ENCODE results near the gene LY6G6F. TPM values are rescaled to one million over a fixed set of nuclear protein-coding genes. Genes with fewer than 3 reads are reported as not detected.

LY6G6F gene
- total and polyA plus RNA-seq, 2 of the 13 experiments (the other 11 are each of a cell fraction or from before 2014, with no cell fraction given) = not detected

DNA sequence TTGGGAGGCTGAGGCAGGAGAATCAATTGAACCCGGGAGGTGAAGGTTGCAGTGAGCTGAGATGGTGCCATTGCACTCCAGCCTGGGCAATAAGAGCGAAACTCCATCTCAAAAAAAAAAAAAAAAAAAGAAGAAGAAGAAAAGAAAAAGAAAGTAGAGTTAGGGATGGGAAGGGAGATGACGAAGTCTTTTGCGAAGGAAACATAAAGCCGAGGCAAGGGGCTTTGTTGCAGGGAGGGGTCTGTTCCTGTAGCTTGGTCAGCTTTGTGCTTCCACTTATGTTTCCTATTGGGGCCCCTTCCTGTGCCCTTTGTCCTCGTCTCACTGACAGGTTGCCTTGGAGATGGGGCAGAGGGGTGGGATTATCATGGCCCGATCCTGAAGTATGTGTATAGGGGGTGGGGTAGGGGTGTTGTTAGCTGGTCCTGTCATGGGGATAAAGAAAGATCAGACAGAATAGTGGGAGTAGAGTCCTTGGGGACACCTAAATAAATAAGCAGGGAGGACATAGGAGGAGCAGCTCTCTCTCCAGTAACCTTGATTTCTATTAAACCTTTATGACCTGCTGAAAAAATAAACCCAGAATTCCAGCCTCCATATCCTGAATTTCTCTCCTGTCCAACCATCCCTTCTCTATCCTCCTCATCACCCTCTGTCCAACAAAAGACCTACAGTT is 30.8 kb downstream of the LY6G6F start (continued):
- peak; percentile 73; the same call in 1 of the 2 replicates for TF ChIP-seq SOX5 (CRISPR knock-in tag; IDR thresholded peaks at IDR 0.05; ENCODE audit: borderline replicate concordance)
- no peak for TF ChIP-seq SNRNP70 (IDR thresholded peaks at IDR 0.05; ENCODE audit: low read depth, low read length)
- TF ChIP-seq, protein P1, sequence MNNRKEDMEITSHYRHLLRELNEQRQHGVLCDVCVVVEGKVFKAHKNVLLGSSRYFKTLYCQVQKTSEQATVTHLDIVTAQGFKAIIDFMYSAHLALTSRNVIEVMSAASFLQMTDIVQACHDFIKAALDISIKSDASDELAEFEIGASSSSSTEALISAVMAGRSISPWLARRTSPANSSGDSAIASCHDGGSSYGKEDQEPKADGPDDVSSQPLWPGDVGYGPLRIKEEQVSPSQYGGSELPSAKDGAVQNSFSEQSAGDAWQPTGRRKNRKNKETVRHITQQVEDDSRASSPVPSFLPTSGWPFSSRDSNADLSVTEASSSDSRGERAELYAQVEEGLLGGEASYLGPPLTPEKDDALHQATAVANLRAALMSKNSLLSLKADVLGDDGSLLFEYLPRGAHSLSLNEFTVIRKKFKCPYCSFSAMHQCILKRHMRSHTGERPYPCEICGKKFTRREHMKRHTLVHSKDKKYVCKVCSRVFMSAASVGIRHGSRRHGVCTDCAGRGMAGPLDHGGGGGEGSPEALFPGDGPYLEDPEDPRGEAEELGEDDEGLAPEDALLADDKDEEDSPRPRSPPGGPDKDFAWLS (CRISPR knock-in tag; IDR thresholded peaks at IDR 0.05; ENCODE audit: borderline replicate concordance) = no peak
- peak; percentile 83 to 94; a peak in 3 of 4 replicates for TF ChIP-seq EP300 (IDR thresholded peaks at IDR 0.05; ENCODE audit: low read depth in 2 of 2, low read length in 2 of 2)
- TF ChIP-seq EP300 (CRISPR knock-in tag; IDR thresholded peaks at IDR 0.05; ENCODE audit: borderline replicate concordance) = peak; percentile 90
- no peak; the same call in 1 of the 2 replicates for TF ChIP-seq MTF1 (CRISPR knock-in tag; IDR thresholded peaks at IDR 0.05)
- TF ChIP-seq CBX2 (IDR thresholded peaks at IDR 0.05; ENCODE audit: low read depth, low read length) = no peak
- TF ChIP-seq CBX2 (CRISPR knock-in tag; IDR thresholded peaks at IDR 0.05; ENCODE audit: low read depth) = no peak
- TF ChIP-seq SETDB1 (CRISPR knock-in tag; IDR thresholded peaks at IDR 0.05; ENCODE audit: borderline replicate concordance) = no peak
- TF ChIP-seq, protein P2, sequence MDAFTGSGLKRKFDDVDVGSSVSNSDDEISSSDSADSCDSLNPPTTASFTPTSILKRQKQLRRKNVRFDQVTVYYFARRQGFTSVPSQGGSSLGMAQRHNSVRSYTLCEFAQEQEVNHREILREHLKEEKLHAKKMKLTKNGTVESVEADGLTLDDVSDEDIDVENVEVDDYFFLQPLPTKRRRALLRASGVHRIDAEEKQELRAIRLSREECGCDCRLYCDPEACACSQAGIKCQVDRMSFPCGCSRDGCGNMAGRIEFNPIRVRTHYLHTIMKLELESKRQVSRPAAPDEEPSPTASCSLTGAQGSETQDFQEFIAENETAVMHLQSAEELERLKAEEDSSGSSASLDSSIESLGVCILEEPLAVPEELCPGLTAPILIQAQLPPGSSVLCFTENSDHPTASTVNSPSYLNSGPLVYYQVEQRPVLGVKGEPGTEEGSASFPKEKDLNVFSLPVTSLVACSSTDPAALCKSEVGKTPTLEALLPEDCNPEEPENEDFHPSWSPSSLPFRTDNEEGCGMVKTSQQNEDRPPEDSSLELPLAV (CRISPR knock-in tag; conservative IDR thresholded peaks at IDR 0.05; ENCODE audit: low read depth) = no peak
- TF ChIP-seq GLI4 (CRISPR knock-in tag; IDR thresholded peaks at IDR 0.05; ENCODE audit: borderline replicate concordance) = no peak
- TF ChIP-seq MYPOP (CRISPR knock-in tag; IDR thresholded peaks at IDR 0.05) = no peak
- TF ChIP-seq TMF1 (CRISPR knock-in tag; IDR thresholded peaks at IDR 0.05; ENCODE audit: low read depth) = no peak
- no peak for TF ChIP-seq ZNF230 (CRISPR knock-in tag; IDR thresholded peaks at IDR 0.05)
- TF ChIP-seq RBFOX2 (IDR thresholded peaks at IDR 0.05; ENCODE audit: low read depth, low read length) = peak; percentile 64; the same call in 1 of the 2 replicates
- TF ChIP-seq, protein P3, sequence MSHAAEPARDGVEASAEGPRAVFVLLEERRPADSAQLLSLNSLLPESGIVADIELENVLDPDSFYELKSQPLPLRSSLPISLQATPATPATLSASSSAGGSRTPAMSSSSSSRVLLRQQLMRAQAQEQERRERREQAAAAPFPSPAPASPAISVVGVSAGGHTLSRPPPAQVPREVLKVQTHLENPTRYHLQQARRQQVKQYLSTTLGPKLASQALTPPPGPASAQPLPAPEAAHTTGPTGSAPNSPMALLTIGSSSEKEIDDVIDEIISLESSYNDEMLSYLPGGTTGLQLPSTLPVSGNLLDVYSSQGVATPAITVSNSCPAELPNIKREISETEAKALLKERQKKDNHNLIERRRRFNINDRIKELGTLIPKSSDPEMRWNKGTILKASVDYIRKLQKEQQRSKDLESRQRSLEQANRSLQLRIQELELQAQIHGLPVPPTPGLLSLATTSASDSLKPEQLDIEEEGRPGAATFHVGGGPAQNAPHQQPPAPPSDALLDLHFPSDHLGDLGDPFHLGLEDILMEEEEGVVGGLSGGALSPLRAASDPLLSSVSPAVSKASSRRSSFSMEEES (CRISPR knock-in tag; IDR thresholded peaks at IDR 0.05) = peak; percentile 55
- TF ChIP-seq PBX3 (CRISPR knock-in tag; IDR thresholded peaks at IDR 0.05; ENCODE audit: borderline replicate concordance) = 0 out of 2 replicates have a peak, but pooled peaks have one; percentile 25
- peak; percentile 82 for TF ChIP-seq PRDM10 (CRISPR knock-in tag; IDR thresholded peaks at IDR 0.05; ENCODE audit: low read depth)
